Breast epithelium (tissue), 4 donors: Measurements from ENCODE around the gene ABCC11. TPM values are rescaled to one million over a fixed set of nuclear protein-coding genes. Genes with fewer than 3 reads are reported as not detected.

Experiments used
- DNase-seq, 2 donors: peaks; one replicate each; pipeline ENCODE4 v3.0.0-alpha.2; 2019; ENCODE audit warnings: low spot score in 2 of 2
- H3K27ac ChIP-seq, 2 donors: fragments of 200-600 bp; sonication (generic) in 1 of 2; one replicate each; pipeline ENCODE4 v1.5.1; 2016 to 2019; ENCODE audit warnings: mild to moderate bottlenecking in 1 of 2
- H3K27me3 ChIP-seq, 2 donors: fragments of 200-600 bp; sonication (generic) in 1 of 2; one replicate each; pipeline versions ENCODE4 v1.5.1 to v1.6.0; 2017 to 2019; ENCODE audit warnings: control low read depth in 1 of 2, mild to moderate bottlenecking in 1 of 2
- H3K36me3 ChIP-seq: fragments of 200-600 bp; one replicate; pipeline ENCODE4 v1.5.1; 2019
- H3K4me1 ChIP-seq, 2 donors: fragments of 200-600 bp; sonication (generic); one replicate each; pipeline ENCODE4 v1.5.1; 2016 to 2019; ENCODE audit warnings: control low read depth in 1 of 2
- H3K4me3 ChIP-seq, 3 donors: fragments of 200-600 bp; sonication (generic); 1 replicate in 2 of 3; 2 replicates in 1 of 3; pipeline ENCODE4 v1.5.1; 2016 to 2019; ENCODE audit warnings: mild to moderate bottlenecking in 3 of 3, moderate library complexity in 2 of 3
- H3K9me3 ChIP-seq, 2 donors: fragments of 200-600 bp; sonication (generic) in 1 of 2; one replicate each; pipeline ENCODE4 v1.5.1; 2016 to 2019; ENCODE audit warnings: control low read depth in 1 of 2
- POLR2A ChIP-seq: fragments of 450-650 bp; IDR thresholded peaks from one replicate; pipeline ENCODE4 v1.6.1; 2016; ENCODE audit warnings: antibody characterized with exemption, mild to moderate bottlenecking, moderate library complexity
- POLR2AphosphoS5 ChIP-seq, 3 donors: sonication (generic); formaldehyde crosslinking; IDR thresholded peaks; one replicate each; pipeline ENCODE4 v1.6.1; 2017; ENCODE audit warnings: antibody characterized with exemption in 3 of 3
- intact Hi-C: fragments of 100-400 bp; cut with DNase I; formaldehyde crosslinking; loops from one replicate; pipeline ENCODE4 v1.15.1; 2023; ENCODE audit warnings: low total_unique reads
- total RNA-seq, 3 donors: library from RNA; depleted of rRNA; stranded (reverse); fragments of >200 nt; gene quantifications; one replicate each; pipeline ENCODE4 v1.1.0, GENCODE V29; 2016
- TF ChIP-seq, protein P1 (sequence below), 3 donors: fragments of 450-650 bp; IDR thresholded peaks; one replicate each; pipeline ENCODE4 v1.5.1; 2016 to 2017; ENCODE audit warnings: antibody characterized with exemption in 3 of 3, mild to moderate bottlenecking in 3 of 3, moderate library complexity in 3 of 3

Gene ABCC11
- total RNA-seq, 3 donors from 2014 or later, result 0.32 to 31.8 (median 5.4) TPM

DNA sequence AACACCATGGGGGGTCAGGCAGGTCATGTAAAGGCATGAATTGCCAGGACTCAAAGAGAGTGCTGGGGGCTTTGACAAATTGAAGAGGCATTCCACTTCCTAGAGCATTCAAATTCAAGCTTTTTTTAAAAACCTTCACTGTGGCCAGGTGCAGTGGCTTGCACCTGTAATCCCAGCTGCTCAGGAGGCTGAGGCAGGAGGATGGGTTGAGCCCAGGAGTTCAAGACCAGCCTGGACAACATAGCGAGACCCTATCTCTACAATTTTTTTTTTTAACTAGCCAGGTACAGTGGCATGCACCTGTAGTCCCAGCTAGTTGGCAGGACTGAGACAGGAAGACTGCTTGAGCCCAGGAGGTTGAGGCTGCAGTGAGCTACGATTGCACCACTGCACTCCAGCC lies 108.8 kb downstream of the ABCC11 start:
- Histone ChIP-seq H3K27me3 (no peaks in the 10 kb centered on the region), H3K4me3 (no peak overlapping the region), H3K27ac (no peak overlapping the region), H3K4me1 (no peaks in the 10 kb centered on the region), H3K9me3 (no peaks in the 10 kb centered on the region), H3K36me3 (no peaks in the 10 kb centered on the region)
- TF ChIP-seq POLR2AphosphoS5 (IDR thresholded peaks at IDR 0.05) (no peak), POLR2A (no peak)
- TF ChIP-seq, protein P1, sequence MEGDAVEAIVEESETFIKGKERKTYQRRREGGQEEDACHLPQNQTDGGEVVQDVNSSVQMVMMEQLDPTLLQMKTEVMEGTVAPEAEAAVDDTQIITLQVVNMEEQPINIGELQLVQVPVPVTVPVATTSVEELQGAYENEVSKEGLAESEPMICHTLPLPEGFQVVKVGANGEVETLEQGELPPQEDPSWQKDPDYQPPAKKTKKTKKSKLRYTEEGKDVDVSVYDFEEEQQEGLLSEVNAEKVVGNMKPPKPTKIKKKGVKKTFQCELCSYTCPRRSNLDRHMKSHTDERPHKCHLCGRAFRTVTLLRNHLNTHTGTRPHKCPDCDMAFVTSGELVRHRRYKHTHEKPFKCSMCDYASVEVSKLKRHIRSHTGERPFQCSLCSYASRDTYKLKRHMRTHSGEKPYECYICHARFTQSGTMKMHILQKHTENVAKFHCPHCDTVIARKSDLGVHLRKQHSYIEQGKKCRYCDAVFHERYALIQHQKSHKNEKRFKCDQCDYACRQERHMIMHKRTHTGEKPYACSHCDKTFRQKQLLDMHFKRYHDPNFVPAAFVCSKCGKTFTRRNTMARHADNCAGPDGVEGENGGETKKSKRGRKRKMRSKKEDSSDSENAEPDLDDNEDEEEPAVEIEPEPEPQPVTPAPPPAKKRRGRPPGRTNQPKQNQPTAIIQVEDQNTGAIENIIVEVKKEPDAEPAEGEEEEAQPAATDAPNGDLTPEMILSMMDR (IDR thresholded peaks at IDR 0.05), result no peak
- no peak for DNase-seq
- intact Hi-C loops, result no loop called here

DNA sequence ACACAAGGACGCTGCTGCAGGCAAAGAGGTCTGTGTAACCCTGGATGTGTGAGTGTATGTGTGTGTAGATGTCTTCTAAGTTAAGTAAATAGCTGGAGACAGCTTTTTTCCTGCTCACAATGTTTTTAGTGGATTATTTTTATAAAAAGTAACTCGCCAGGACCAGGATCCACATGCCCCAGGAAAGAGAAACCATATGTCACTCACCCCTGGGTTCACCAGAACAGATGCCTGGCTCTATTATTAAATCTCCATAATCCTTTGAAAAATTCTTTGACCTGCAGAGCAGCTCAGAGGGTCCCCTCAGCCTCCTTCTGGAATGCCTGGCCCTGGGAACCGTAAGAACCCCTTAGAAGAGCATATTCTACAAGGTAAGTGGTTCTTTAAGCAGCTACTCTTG lies 109.5 kb downstream of the ABCC11 start:
- Histone ChIP-seq H3K27ac (no peak overlapping the region), H3K9me3 (no peaks in the 10 kb centered on the region), H3K4me1 (no peaks in the 10 kb centered on the region), H3K27me3 (no peaks in the 10 kb centered on the region), H3K36me3 (no peaks in the 10 kb centered on the region), H3K4me3 (no peak overlapping the region)
- TF ChIP-seq POLR2AphosphoS5 (IDR thresholded peaks at IDR 0.05) (no peak), POLR2A (no peak)
- TF ChIP-seq, protein P1 (IDR thresholded peaks at IDR 0.05), result no peak
- intact Hi-C loops, result no loop called here
- DNase-seq, result no peak

DNA sequence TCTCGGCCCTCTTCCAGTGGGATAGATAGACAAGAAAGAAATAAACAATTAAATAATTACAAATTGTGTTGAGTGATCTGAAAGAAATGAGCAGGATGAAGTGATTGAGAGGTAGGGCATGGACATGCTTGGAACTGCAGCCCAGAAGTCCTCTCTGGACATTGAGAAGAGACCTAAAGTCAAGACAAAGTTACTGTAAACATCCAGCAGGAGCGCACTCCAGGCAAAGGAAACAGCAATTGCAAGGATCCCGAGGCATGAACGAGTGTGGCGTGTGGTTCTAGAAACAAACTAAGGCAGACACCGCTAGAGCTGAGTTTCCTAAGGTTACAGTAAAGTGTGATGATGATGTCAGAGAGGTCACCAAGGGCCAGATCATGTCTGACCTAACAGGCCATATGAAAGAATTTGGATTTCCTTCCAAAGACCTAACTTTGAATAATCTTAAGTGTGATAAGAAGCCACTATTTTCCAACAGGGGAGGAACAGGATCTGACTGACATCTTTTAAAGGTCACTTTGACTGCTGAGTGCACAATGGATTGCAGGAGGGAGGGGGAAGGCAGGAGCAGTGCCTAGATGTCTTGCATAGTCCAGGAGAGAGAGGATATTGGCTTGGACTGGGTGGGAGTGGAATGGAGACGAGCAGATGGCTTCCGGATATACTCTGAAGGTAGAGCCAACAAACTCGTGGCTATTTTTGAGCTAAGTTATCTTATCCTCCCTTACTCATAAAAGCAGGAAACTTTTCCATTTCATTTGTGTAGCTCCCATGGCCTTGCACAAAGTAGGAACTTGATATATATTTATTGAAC lies 110.6 kb downstream of the ABCC11 start:
- H3K36me3 ChIP-seq, result no peaks in the 10 kb centered on the region
- no peaks in the 10 kb centered on the region for H3K4me1 ChIP-seq
- H3K27ac ChIP-seq, result no peak overlapping the region
- DNase-seq, result no peak
- TF ChIP-seq POLR2A, result no peak
- TF ChIP-seq, protein P1 (IDR thresholded peaks at IDR 0.05), result no peak
- TF ChIP-seq POLR2AphosphoS5 (IDR thresholded peaks at IDR 0.05), result no peak
- H3K27me3 ChIP-seq, result no peaks in the 10 kb centered on the region
- H3K4me3 ChIP-seq, result no peak overlapping the region
- intact Hi-C loops, result no loop called here
- H3K9me3 ChIP-seq, result no peaks in the 10 kb centered on the region

DNA sequence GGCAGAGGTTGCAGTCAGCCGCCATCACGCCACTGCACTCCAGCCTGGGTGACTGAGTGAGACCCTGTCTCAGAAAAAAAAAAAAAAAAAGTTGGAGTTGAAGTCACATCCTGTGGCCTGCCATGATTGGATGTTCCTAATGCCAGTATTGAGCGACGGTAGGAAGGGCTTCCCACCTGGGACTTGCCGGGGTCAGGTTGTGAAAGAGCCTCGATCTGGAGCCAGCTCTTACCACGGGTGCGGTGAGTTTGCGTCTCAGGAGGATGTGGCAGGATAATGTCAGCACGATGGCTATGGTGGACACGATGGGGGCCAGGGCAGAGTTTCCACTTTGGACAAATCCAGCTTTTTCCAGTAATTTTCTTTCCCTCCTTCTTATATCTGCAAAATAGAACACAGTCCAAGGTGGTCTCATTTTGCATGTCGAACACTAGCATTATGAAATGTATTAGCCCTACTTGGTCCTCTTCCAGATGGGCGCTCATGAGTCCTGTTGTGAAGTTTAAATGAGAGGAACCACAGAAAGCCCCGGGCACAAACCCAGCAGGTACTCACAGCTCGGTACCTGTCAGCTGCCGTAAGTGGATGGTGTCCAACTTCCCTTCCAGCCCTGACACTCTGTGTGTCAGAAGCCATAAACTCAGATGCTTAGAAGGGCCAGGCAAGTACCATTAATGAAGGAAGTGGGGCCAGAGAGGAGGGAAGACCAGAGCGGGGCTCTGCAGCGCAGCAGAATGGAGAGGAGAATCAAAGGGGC lies 113.7 kb downstream of the ABCC11 start:
- TF ChIP-seq, protein P1 (IDR thresholded peaks at IDR 0.05), result no peak
- TF ChIP-seq POLR2AphosphoS5 (IDR thresholded peaks at IDR 0.05) (no peak), POLR2A (no peak)
- intact Hi-C loops, result no loop called here
- DNase-seq, result no peak
- Histone ChIP-seq H3K36me3 (no peaks in the 10 kb centered on the region), H3K4me1 (no peaks in the 10 kb centered on the region), H3K4me3 (no peak overlapping the region), H3K27ac (no peak overlapping the region), H3K27me3 (no peaks in the 10 kb centered on the region), H3K9me3 (no peaks in the 10 kb centered on the region)

DNA sequence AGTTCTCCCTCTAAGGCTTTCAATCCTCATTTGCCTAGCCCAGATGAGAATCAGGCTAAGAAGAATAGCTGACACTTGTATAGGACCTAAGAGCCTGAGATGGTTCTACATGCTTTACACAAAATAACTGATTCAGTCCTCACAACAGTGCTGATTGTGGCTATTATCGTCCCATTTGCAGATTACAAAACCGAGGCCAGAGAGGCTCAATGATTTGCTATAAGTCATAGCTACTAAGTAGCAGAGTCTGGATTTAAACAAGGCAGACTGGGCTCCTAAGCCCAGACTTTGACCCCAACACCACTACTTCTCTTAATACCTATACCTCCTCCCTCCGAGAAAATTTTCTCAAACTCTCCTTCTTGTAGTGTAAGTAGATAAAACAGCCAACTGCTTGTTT lies 114.6 kb downstream of the ABCC11 start:
- H3K27me3 ChIP-seq, result no peaks in the 10 kb centered on the region
- H3K9me3 ChIP-seq, result no peaks in the 10 kb centered on the region
- no peaks in the 10 kb centered on the region for H3K36me3 ChIP-seq
- TF ChIP-seq POLR2AphosphoS5 (IDR thresholded peaks at IDR 0.05), result no peak
- no peak for TF ChIP-seq POLR2A
- TF ChIP-seq, protein P1 (IDR thresholded peaks at IDR 0.05), result no peak
- H3K4me1 ChIP-seq, result no peaks in the 10 kb centered on the region
- intact Hi-C loops, result no loop called here
- no peak for DNase-seq
- H3K27ac ChIP-seq, result no peak overlapping the region
- H3K4me3 ChIP-seq, result no peak overlapping the region
